GM19395 (cell line): ENCODE results near the gene CEP164.
"Not testable (repeated sequence)": the region's sequence is repeated elsewhere in the genome, so short reads cannot be mapped to it uniquely, and the experiment has no call there.

Experiments
- ATAC-seq: cut with Tn5 transposase; IDR thresholded peaks from one replicate; pipeline ENCODE4 v1.9.1; 2021; ENCODE audit warnings: mild to moderate bottlenecking, moderate library complexity; ENCODE audit not compliant: unreplicated experiment

Gene CEP164

GRCh38 chr11:117392001-117392690 is 64.5 kb downstream of the CEP164 start:
- no peak for ATAC-seq

GRCh38 chr11:117392979-117393378 is 65.3 kb downstream of the CEP164 start:
- ATAC-seq: no peak

GRCh38 chr11:117394221-117394925 is 66.7 kb downstream of the CEP164 start:
- ATAC-seq: no peak

GRCh38 chr11:117395476-117395875 is 67.8 kb downstream of the CEP164 start:
- ATAC-seq: no peak

- ATAC-seq: no peak
Observed at GRCh38 chr11:117396970-117397369, 69.3 kb downstream of the CEP164 start.

GRCh38 chr11:117398618-117399017 is 71.0 kb downstream of the CEP164 start:
- not testable (repeated sequence) for ATAC-seq

GRCh38 chr11:117399100-117399840 is 71.6 kb downstream of the CEP164 start:
- not testable (repeated sequence) for ATAC-seq

- ATAC-seq: not testable (repeated sequence)
Observed at GRCh38 chr11:117405898-117406297, 78.2 kb downstream of the CEP164 start.

- ATAC-seq: no peak
Observed at GRCh38 chr11:117407016-117407415, 79.4 kb downstream of the CEP164 start.

GRCh38 chr11:117408356-117408755 is 80.7 kb downstream of the CEP164 start:
- no peak for ATAC-seq

- no peak for ATAC-seq
Observed at GRCh38 chr11:117409511-117409910, 81.9 kb downstream of the CEP164 start.

GRCh38 chr11:117410238-117410637 is 82.6 kb downstream of the CEP164 start:
- ATAC-seq: no peak

GRCh38 chr11:117410861-117411710 is 83.4 kb downstream of the CEP164 start:
- ATAC-seq: no peak

- no peak for ATAC-seq
Observed at GRCh38 chr11:117411736-117412135, 84.1 kb downstream of the CEP164 start.

- ATAC-seq: no peak
Observed at GRCh38 chr11:117412176-117412575, 84.5 kb downstream of the CEP164 start.

- no peak for ATAC-seq
Observed at GRCh38 chr11:117412653-117413275, 85.1 kb downstream of the CEP164 start.

GRCh38 chr11:117413616-117414015 is 86.0 kb downstream of the CEP164 start:
- ATAC-seq: no peak

GRCh38 chr11:117414724-117415123 is 87.1 kb downstream of the CEP164 start:
- ATAC-seq: no peak

- no peak for ATAC-seq
Observed at GRCh38 chr11:117415358-117415896, 87.8 kb downstream of the CEP164 start.

GRCh38 chr11:117417342-117417741 is 89.7 kb downstream of the CEP164 start:
- ATAC-seq: no peak
